HG02642 (cell line): ENCODE results near the gene TMEM238L.

Experiments
- ATAC-seq: cut with Tn5 transposase; IDR thresholded peaks from one replicate; pipeline ENCODE4 v1.9.1; 2021; ENCODE audit warnings: mild to moderate bottlenecking; ENCODE audit not compliant: unreplicated experiment, poor library complexity

The TMEM238L gene

GRCh38 chr17:10777131-10777807, 26.6 kb downstream of the TMEM238L start:
- ATAC-seq = no peak

GRCh38 chr17:10776381-10776780, 27.5 kb downstream of the TMEM238L start:
- no peak for ATAC-seq

GRCh38 chr17:10775740-10776356, 28.1 kb downstream of the TMEM238L start:
- no peak for ATAC-seq

GRCh38 chr17:10775058-10775457, 28.8 kb downstream of the TMEM238L start:
- no peak for ATAC-seq

GRCh38 chr17:10773391-10773790, 30.5 kb downstream of the TMEM238L start:
- ATAC-seq = no peak

GRCh38 chr17:10772425-10773380, 31.2 kb downstream of the TMEM238L start:
- ATAC-seq = no peak

GRCh38 chr17:10771148-10771547, 32.8 kb downstream of the TMEM238L start:
- no peak for ATAC-seq

GRCh38 chr17:10769840-10770239, 34.1 kb downstream of the TMEM238L start:
- no peak for ATAC-seq

- ATAC-seq = no peak
These were observed 35.1 kb downstream of the TMEM238L start for GRCh38 chr17:10768750-10769251.

- ATAC-seq = no peak
These were observed 36.7 kb downstream of the TMEM238L start for GRCh38 chr17:10767232-10767631.

GRCh38 chr17:10762037-10762436, 41.9 kb downstream of the TMEM238L start:
- ATAC-seq = no peak

GRCh38 chr17:10761281-10761680, 42.6 kb downstream of the TMEM238L start:
- ATAC-seq = no peak

- ATAC-seq = no peak
These were observed 45.8 kb downstream of the TMEM238L start for GRCh38 chr17:10758062-10758461.

GRCh38 chr17:10757647-10758046, 46.3 kb downstream of the TMEM238L start:
- no peak for ATAC-seq

- ATAC-seq = no peak
These were observed 46.8 kb downstream of the TMEM238L start for GRCh38 chr17:10757067-10757466.

GRCh38 chr17:10756619-10757018, 47.3 kb downstream of the TMEM238L start:
- ATAC-seq = no peak

- no peak for ATAC-seq
These were observed 47.7 kb downstream of the TMEM238L start for GRCh38 chr17:10756185-10756584.

GRCh38 chr17:10755592-10756127, 48.2 kb downstream of the TMEM238L start:
- ATAC-seq = no peak

- no peak for ATAC-seq
These were observed 48.9 kb downstream of the TMEM238L start for GRCh38 chr17:10754861-10755591.

GRCh38 chr17:10754109-10754508, 49.8 kb downstream of the TMEM238L start:
- no peak for ATAC-seq
